GM18526 (cell line): Measurements from ENCODE around the gene SCAF1.

Experiments used
- POLR2A ChIP-seq: IDR thresholded peaks from 3 replicates; pipeline ENCODE4 v1.6.1; 2011; ENCODE audit not compliant: insufficient read length; ENCODE audit errors: extremely low read depth

SCAF1 gene

DNA sequence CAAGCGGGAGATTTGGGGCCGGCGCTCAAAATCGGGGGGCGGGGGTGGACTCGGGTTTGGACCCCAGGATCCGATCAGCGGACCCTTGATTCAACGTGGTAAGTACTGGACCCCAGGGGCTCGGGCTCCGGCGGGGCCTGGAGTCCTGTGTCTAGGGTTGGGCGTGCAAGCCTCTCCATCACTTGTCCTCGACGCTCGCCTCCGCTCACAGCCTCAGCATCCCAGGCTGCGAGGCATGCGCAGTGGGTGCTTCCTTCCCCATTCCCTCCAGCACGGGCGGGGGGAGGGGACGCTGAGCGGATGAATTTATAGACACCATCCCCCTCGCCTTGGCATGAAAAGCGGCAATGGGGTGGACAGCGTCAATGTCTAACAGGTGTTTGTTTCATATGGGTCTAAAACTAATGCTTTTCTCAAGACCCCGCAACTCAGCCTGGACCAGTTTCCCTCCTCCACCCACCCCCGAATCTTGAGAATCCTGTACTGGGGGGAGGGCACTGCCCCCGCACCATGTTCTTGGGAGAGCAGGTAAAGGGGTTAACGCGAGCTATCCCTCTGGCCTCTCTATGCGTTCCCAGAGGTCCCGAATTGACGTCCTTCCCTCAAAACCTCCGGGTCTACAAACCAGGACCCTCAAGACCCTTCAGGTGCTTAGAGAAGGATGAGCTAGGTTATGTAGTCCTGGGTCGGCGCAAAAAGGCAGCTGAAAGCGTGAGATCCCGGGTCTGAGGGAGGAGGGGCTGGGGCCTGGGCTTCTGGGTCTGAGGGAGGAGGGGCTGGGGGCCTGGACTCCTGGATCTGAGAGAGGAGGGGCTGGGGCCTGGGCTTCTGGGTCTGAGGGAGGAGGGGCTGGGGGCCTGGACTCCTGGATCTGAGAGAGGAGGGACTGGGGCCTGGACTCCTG lies 49.5 kb downstream of the SCAF1 start:
- no peak for TF ChIP-seq POLR2A

DNA sequence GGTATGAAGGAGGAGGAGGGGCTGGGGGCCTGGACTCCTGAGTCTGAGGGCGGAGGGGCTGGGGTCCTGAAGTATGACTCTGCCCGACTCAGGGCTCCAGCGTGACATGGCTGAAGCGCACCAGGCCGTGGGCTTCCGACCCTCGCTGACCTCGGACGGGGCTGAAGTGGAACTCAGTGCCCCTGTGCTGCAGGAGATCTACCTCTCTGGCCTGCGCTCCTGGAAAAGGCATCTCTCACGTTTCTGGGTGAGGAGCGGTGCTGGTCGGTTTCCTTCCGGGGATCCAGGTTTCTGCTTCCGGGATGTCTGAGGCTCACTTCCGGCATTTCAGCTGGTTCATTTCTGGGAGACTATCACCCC lies 50.1 kb downstream of the SCAF1 start:
- TF ChIP-seq POLR2A = no peak

DNA sequence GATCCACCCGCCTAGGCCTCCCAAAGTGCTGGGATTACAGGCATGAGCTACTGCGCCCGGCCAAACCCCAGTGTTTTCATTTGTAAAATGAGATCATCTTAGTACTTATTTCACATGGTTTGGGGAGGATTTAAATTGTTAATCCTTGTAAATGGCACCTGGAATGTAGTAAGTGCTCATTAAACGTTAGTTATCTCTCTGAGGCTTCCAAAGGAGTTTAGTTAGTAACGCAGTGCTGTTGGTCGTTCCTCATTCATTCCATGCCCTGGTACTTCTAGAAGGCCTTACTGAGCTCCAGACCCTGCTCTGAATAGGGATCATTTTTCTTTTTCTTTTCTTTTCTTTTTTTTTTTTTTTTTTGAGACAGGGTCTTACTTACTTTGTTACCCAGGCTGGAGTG lies 54.1 kb downstream of the SCAF1 start:
- TF ChIP-seq POLR2A = no peak

DNA sequence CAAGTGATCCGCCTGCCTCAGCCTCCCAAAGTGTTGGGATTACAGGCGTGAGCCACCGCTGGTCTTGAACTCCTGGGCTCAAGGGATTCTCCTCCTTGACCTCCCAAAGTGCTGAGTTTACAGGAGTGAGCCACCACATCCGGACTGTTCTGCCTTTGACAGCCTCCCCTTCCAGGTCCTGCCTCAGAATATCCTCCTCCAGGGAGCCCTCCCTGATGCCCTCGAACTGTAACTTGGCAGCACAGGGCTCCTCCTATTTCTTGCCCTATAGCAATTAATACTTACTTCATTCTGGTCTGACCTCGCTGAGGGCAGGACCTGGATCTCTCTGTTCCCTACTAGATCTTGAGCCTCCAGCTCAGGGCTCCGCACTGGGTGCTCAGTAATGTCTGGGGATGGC lies 54.9 kb downstream of the SCAF1 start:
- TF ChIP-seq POLR2A = no peak

DNA sequence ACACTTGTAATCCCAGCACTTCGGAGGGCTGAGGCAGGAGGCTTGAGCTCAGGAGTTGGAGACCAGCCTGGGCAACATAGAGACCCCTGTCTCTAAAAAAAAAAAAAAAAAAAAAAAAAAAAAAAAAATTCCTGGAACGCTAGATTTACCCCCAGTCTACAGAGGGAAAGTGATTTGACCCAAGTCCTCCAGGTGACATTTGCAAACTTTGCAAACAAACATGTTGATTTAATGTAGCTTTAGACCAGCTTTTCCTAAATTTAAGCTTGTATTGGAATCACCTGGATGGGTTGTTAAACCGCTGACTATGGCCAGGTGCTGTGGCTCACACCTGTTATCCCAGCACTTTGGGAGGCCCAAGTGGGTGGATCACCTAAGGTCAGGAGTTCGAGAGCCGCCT lies 57.4 kb downstream of the SCAF1 start:
- no peak for TF ChIP-seq POLR2A

DNA sequence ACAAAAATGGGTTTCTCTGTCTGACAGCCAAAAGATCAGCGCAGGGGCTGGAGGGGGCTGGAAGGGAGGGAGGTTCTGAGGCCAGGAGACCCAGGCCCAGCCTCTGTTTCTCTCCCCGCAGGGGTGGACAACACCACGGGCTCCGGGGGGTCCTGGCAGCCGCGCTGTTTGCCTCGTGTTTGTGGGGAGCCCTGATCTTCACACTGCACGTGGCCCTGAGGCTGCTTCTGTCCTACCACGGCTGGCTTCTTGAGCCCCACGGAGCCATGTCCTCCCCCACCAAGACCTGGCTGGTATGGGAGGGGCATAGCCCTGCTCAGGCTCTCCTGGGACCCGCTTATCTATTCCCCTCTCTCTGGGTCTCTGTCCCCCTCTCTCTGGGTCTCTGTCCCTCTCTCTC lies 58.6 kb downstream of the SCAF1 start:
- no peak for TF ChIP-seq POLR2A

DNA sequence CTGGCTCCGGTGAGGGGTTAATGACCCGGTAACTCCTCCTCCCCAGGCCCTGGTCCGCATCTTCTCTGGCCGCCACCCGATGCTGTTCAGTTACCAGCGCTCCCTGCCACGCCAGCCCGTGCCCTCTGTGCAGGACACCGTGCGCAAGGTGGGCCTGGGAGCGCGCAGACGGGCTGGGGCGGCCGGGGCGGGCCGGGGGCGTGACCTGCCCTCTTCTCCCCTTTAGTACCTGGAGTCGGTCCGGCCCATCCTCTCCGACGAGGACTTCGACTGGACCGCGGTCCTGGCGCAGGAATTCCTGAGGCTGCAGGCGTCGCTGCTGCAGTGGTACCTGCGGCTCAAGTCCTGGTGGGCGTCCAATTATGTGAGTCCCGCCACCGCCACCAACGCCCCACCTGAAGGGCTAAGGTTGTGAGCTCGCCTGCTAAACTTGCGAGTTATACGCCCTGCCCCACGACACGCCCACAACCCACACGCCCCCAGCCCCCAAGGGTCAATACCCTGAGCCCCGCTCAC lies 59.3 kb downstream of the SCAF1 start:
- no peak for TF ChIP-seq POLR2A

DNA sequence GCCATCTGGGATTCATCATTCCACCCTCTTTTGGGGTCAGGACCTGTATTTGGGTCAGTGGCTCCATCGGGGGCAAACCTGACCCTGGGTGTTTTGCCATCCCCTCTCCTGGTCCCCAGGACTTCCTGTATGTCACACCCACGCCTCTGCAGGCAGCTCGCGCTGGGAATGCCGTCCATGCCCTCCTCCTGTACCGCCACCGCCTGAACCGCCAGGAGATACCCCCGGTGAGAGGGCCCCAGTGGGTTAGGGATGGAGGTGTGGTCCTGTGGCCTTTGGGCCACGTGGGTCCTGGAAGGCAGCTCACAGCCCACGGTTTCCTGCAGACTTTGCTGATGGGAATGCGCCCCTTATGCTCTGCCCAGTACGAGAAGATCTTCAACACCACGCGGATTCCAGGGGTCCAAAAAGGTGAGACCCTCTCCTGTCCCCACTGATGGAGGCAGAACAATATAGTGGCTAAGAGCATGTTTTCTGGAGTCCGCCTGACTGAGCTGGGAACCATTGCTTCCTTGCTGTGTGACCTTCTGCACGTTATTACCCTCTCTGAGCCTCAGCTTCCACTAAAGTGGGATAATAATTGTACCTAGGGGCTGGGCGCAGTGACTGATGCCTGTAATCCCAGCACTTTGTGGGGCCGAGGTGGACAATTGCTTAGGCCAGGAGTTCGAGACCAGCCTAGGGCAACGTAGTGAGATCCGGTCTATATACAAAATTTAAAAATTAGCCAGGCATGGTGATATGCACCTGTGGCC lies 63.1 kb downstream of the SCAF1 start:
- no peak for TF ChIP-seq POLR2A

DNA sequence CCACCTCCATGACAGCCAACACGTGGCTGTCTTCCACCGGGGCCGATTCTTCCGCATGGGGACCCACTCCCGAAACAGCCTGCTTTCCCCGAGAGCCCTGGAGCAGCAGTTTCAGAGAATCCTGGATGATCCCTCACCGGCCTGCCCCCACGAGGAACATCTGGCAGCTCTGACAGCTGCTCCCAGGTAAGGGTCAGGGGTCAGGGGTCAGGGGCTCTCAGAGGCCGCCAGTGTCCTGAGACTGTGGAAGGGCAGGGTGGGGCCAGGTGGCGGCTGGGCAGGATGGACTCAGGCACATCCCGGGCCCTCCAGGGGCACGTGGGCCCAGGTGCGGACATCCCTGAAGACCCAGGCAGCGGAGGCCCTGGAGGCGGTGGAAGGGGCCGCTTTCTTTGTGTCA lies 63.9 kb downstream of the SCAF1 start:
- no peak for TF ChIP-seq POLR2A
